ENCODE results near the gene LIMK2.

Gene LIMK2

DNA sequence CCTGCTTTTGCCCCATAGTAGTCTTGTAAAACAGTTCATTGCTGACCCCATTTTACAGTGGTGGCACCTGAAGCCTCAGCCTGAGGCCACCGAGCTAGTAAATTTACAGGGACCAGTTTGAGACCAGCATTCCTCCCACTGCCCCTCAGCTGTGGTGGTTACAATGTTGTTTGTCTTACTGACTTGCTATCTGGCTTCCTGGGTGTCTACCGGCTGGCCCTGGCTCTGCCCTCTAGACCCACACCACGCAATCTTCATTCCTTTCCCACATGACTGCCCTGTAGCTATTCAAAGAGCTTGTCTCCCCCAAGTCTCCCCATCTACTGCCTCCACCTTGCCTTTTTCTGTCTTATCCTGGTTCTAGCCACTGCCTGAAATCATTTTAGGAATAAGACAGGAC, 59.4 kb downstream of the LIMK2 start:
- Histone ChIP-seq H2AFZ (ENCODE audit: low read length) (no peak overlapping the region), H3K9me2 (replicated peaks; ENCODE audit: insufficient read depth, low read length) (no peaks in the 10 kb centered on the region), H4K20me1 (ENCODE audit: insufficient read depth, low read length) (no peaks in the 10 kb centered on the region), H3K4me1 (ENCODE audit: low read length) (no peaks in the 10 kb centered on the region), H3K9ac (ENCODE audit: low read length) (no peak overlapping the region), H3K9me3 (replicated peaks; ENCODE audit: insufficient read depth, low read length) (no peaks in the 10 kb centered on the region), H3K27me3 (replicated peaks; ENCODE audit: insufficient read depth, low read length) (no peaks in the 10 kb centered on the region), H3K36me3 (replicated peaks; ENCODE audit: insufficient read depth, low read length) (peaks cover 4% of the 10 kb centered on the region; the same call in 1 of the 2 replicates), H3F3A (ENCODE audit: insufficient read depth, low read length) (no peaks in the 10 kb centered on the region), H3K79me2 (ENCODE audit: low read length) (no peaks in the 10 kb centered on the region), H3K4me2 (ENCODE audit: low read depth, low read length) (no peak overlapping the region), H3K27ac (ENCODE audit: low read length) (no peak overlapping the region), H3K4me3 (ENCODE audit: low read length) (no peak overlapping the region)
- TF ChIP-seq EZH2 (optimal IDR thresholded peaks at IDR 0.05; ENCODE audit: low read depth, low read length) (no peak), EZH2phosphoT487 (IDR thresholded peaks at IDR 0.05; ENCODE audit: low read length) (no peak)
- TF ChIP-seq, protein P1, sequence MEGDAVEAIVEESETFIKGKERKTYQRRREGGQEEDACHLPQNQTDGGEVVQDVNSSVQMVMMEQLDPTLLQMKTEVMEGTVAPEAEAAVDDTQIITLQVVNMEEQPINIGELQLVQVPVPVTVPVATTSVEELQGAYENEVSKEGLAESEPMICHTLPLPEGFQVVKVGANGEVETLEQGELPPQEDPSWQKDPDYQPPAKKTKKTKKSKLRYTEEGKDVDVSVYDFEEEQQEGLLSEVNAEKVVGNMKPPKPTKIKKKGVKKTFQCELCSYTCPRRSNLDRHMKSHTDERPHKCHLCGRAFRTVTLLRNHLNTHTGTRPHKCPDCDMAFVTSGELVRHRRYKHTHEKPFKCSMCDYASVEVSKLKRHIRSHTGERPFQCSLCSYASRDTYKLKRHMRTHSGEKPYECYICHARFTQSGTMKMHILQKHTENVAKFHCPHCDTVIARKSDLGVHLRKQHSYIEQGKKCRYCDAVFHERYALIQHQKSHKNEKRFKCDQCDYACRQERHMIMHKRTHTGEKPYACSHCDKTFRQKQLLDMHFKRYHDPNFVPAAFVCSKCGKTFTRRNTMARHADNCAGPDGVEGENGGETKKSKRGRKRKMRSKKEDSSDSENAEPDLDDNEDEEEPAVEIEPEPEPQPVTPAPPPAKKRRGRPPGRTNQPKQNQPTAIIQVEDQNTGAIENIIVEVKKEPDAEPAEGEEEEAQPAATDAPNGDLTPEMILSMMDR (IDR thresholded peaks at IDR 0.05; ENCODE audit: low read length), result no peak
- DNase-seq, result no peak

DNA sequence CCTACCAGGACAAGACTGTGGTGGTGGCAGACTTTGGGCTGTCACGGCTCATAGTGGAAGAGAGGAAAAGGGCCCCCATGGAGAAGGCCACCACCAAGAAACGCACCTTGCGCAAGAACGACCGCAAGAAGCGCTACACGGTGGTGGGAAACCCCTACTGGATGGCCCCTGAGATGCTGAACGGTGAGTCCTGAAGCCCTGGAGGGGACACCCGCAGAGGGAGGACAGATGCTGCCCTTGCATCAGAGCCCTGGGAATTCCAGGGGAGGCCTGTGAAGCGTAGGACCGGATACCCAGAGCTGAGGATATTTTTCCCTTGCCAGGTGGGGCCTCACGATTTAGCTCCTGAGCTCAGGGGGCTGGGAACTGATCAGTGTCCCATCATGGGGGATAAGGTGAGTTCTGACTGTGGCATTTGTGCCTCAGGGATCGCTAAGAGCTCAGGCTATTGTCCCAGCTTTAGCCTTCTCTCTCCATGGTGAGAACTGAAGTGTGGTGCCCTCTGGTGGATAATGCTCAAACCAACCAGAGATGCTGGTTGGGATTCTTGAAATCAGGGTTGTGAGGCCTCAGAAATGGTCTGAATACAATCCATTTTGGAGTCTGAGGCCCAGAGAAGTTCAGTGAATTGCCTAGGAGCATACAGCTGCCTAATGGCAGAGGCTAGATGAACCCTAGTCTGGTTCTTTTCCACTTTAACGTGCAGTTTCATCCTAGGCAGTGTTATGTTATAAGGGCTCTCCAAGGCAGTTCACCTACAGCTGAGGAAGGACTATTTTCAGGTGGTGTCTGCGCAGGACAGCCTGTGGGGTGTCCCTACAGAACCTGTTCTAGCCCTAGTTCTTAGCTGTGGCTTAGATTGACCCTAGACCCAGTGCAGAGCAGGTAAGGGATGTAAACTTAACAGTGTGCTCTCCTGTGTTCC, 60.7 kb downstream of the LIMK2 start:
- Histone ChIP-seq H3K36me3 (replicated peaks; ENCODE audit: insufficient read depth, low read length) (peaks cover 4% of the 10 kb centered on the region; the same call in 1 of the 2 replicates), H4K20me1 (ENCODE audit: insufficient read depth, low read length) (no peaks in the 10 kb centered on the region), H3K27ac (ENCODE audit: low read length) (no peak overlapping the region), H3F3A (ENCODE audit: insufficient read depth, low read length) (no peaks in the 10 kb centered on the region), H3K27me3 (replicated peaks; ENCODE audit: insufficient read depth, low read length) (no peaks in the 10 kb centered on the region), H3K9me3 (replicated peaks; ENCODE audit: insufficient read depth, low read length) (no peaks in the 10 kb centered on the region), H3K4me3 (ENCODE audit: low read length) (no peak overlapping the region), H3K9ac (ENCODE audit: low read length) (no peak overlapping the region), H3K4me1 (ENCODE audit: low read length) (no peaks in the 10 kb centered on the region), H3K9me2 (replicated peaks; ENCODE audit: insufficient read depth, low read length) (no peaks in the 10 kb centered on the region), H3K4me2 (ENCODE audit: low read depth, low read length) (no peak overlapping the region), H3K79me2 (ENCODE audit: low read length) (no peaks in the 10 kb centered on the region), H2AFZ (ENCODE audit: low read length) (no peak overlapping the region)
- peak; percentile 59 for DNase-seq
- TF ChIP-seq EZH2 (optimal IDR thresholded peaks at IDR 0.05; ENCODE audit: low read depth, low read length), result no peak
- TF ChIP-seq EZH2phosphoT487 (IDR thresholded peaks at IDR 0.05; ENCODE audit: low read length), result no peak
- TF ChIP-seq, protein P1 (IDR thresholded peaks at IDR 0.05; ENCODE audit: low read length), result peak; percentile 73

DNA sequence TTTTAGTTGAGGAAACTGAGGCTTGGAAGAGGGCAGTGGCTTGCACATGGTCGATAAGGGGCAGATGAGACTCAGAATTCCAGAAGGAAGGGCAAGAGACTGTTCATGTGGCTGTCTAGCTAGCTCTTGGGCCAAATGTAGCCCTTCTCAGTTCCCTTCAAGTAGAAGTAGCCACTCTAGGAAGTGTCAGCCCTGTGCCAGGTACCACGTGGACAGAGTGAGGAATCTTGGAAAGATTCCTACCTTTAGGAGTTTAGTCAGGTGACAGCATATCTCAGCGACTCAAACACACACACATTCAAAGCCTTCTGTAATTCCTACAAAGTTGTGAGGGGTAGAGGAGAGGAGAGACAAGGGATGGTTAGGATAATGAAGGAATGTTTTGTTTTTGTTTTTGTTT, 61.9 kb downstream of the LIMK2 start:
- TF ChIP-seq EZH2 (optimal IDR thresholded peaks at IDR 0.05; ENCODE audit: low read depth, low read length), result no peak
- TF ChIP-seq EZH2phosphoT487 (IDR thresholded peaks at IDR 0.05; ENCODE audit: low read length), result no peak
- TF ChIP-seq, protein P1 (IDR thresholded peaks at IDR 0.05; ENCODE audit: low read length), result no peak
- no peak overlapping the region for H3K4me3 ChIP-seq (ENCODE audit: low read length)
- no peaks in the 10 kb centered on the region for H3K79me2 ChIP-seq (ENCODE audit: low read length)
- no peaks in the 10 kb centered on the region for H3F3A ChIP-seq (ENCODE audit: insufficient read depth, low read length)
- no peak overlapping the region for H3K4me2 ChIP-seq (ENCODE audit: low read depth, low read length)
- no peaks in the 10 kb centered on the region for H4K20me1 ChIP-seq (ENCODE audit: insufficient read depth, low read length)
- H3K27me3 ChIP-seq (replicated peaks; ENCODE audit: insufficient read depth, low read length), result no peaks in the 10 kb centered on the region
- no peak overlapping the region for H3K27ac ChIP-seq (ENCODE audit: low read length)
- no peak for DNase-seq
- H3K9me2 ChIP-seq (replicated peaks; ENCODE audit: insufficient read depth, low read length), result no peaks in the 10 kb centered on the region
- H3K36me3 ChIP-seq (replicated peaks; ENCODE audit: insufficient read depth, low read length), result peaks cover 4% of the 10 kb centered on the region; the same call in 1 of the 2 replicates
- no peak overlapping the region for H2AFZ ChIP-seq (ENCODE audit: low read length)
- no peak overlapping the region for H3K9ac ChIP-seq (ENCODE audit: low read length)
- H3K9me3 ChIP-seq (replicated peaks; ENCODE audit: insufficient read depth, low read length), result no peaks in the 10 kb centered on the region
- no peaks in the 10 kb centered on the region for H3K4me1 ChIP-seq (ENCODE audit: low read length)
